Epithelial cell of esophagus (primary cell): ENCODE results near the gene STEEP1.
A peak's percentile ranks its signal among the peaks of the same experiment; 100 is the strongest.

Experiments
- DNase-seq: peaks from one replicate; pipeline ENCODE4 v3.0.0; 2010; ENCODE audit warnings: low read depth
- H3K4me3 ChIP-seq: 2 replicates; pipeline ENCODE4 v1.5.1; 2011; ENCODE audit warnings: mild to moderate bottlenecking, low read length, control low read depth
- CTCF ChIP-seq: IDR thresholded peaks from 2 replicates; pipeline ENCODE4 v1.5.1; 2011; ENCODE audit warnings: low read depth, mild to moderate bottlenecking, low read length, control low read depth, inconsistent platforms; ENCODE audit not compliant: insufficient read depth; ENCODE audit errors: missing control alignments

STEEP1 gene

GRCh38 chrX:119529345-119530276, 35.6 kb downstream of the STEEP1 start:
- DNase-seq = no peak
- no peak overlapping the region for H3K4me3 ChIP-seq
- TF ChIP-seq CTCF = no peak

- no peak overlapping the region for H3K4me3 ChIP-seq
- DNase-seq = peak; percentile 72
- no peak for TF ChIP-seq CTCF
Observed at GRCh38 chrX:119523664-119524184, 41.5 kb downstream of the STEEP1 start.

- TF ChIP-seq CTCF = no peak
- DNase-seq = no peak
Observed at GRCh38 chrX:119521246-119521645, 44.0 kb downstream of the STEEP1 start.

GRCh38 chrX:119518371-119518770, 46.8 kb downstream of the STEEP1 start:
- no peak for DNase-seq
- no peak overlapping the region for H3K4me3 ChIP-seq
- no peak for TF ChIP-seq CTCF

More at GRCh38 chrX:119521246-119521645, 44.0 kb downstream of the STEEP1 start:
- no peak overlapping the region for H3K4me3 ChIP-seq

- peak; percentile 76 for TF ChIP-seq CTCF
- DNase-seq = peak; percentile 66
Observed at GRCh38 chrX:119516157-119516702, 49.0 kb downstream of the STEEP1 start.

GRCh38 chrX:119512146-119512800, 52.9 kb downstream of the STEEP1 start:
- DNase-seq = peak; percentile 74
- no peak overlapping the region for H3K4me3 ChIP-seq
- TF ChIP-seq CTCF = peak; percentile 67

More at GRCh38 chrX:119516157-119516702, 49.0 kb downstream of the STEEP1 start:
- no peak overlapping the region for H3K4me3 ChIP-seq
